NCI-H460 (cell line): Measurements from ENCODE around the gene UBE2C. TPM values are rescaled to one million over a fixed set of nuclear protein-coding genes. Genes with fewer than 3 reads are reported as not detected.
"Not testable (repeated sequence)": the region's sequence is repeated elsewhere in the genome, so short reads cannot be mapped to it uniquely, and the experiment has no call there.

Experiments
- DNase-seq: peaks from one replicate; pipeline ENCODE4 v3.0.0-alpha.2; 2016; ENCODE audit warnings: low read depth; ENCODE audit errors: extremely low read depth
- polyA plus RNA-seq: library from polyadenylated mRNA; depleted of rRNA; stranded (reverse); fragments of >200 nt; gene quantifications from 2 replicates; pipeline ENCODE4 v1.2.3, GENCODE V29; 2014; cell fraction: nucleus; rRNA removed
- total RNA-seq: library from RNA; depleted of rRNA; stranded (reverse); fragments of >200 nt; shearing (Covaris generic); gene quantifications from 2 replicates; pipeline ENCODE4 v1.2.3, GENCODE V29; 2014; rRNA removed

Gene UBE2C
- 179 and 182 TPM in 2 replicates for total RNA-seq
- polyA plus RNA-seq: 123 and 175 TPM in 2 replicates

DNA sequence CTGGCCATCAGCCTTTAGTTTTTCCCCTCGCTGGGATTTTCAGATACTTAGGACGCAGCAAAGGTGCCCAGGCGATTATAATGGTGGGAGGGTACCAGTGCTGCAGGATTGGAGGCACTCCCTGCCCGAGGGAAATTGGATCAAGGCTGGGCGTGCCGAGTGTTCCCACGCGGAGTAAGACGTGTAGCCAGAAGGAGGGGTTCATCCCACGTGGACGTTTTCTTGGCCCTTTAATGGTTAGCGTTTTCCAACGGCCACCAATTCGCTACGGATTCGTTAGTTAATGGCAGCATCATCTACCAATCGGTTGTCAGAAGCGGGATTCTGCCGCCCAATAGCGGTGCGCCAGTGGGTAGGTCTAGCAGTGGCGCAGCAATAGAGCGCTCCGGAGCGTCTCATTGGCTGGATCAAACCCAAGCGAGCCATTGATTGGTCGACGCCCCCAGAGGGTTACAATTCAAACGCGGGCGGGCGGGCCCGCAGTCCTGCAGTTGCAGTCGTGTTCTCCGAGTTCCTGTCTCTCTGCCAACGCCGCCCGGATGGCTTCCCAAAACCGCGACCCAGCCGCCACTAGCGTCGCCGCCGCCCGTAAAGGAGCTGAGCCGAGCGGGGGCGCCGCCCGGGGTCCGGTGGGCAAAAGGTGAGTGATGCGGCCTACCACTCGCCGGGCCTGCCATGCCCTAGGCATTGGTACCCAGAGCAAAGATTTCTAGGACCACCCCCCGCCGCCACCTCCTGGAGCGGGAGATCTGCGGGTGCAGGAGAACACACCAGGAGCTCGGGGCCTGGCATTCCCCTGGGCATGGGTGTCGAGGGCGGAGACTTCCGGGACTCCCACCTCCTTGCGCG lies at the start of gene UBE2C:
Gene UBE2C (plus strand): TSS at position 488 of the 849 bp plus-strand sequence. CDS start 52 bp downstream, at position 540.
- DNase-seq: peak; percentile 99

DNA sequence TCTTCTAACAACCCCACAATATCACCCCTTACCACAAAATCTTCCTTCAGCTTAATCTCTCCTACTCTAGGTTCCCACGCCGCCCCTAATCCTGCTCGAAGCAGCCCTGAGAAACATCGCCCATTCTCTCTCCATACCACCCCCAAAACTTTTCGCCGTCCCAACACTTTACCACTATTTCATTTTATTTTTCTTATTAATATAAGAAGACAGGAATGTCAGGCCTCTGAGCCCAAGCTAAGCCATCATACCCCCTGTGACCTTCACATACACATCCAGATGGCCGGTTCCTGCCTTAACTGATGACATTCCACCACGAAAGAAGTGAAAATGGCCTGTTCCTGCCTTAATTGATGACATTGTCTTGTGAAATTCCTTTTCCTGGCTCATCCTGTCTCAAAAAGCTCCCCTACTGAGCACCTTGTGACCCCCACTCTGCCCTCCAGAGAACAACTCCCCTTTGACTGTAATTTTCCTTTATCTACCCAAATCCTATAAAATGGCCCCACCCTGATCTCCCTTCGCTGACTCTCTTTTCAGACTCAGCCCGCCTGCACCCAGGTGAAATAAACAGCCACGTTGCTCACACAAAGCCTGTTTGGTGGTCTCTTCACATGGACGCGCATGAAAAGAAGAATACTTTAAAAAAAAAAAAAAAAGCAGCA lies 47.7 kb upstream of the UBE2C start:
- not testable (repeated sequence) for DNase-seq

DNA sequence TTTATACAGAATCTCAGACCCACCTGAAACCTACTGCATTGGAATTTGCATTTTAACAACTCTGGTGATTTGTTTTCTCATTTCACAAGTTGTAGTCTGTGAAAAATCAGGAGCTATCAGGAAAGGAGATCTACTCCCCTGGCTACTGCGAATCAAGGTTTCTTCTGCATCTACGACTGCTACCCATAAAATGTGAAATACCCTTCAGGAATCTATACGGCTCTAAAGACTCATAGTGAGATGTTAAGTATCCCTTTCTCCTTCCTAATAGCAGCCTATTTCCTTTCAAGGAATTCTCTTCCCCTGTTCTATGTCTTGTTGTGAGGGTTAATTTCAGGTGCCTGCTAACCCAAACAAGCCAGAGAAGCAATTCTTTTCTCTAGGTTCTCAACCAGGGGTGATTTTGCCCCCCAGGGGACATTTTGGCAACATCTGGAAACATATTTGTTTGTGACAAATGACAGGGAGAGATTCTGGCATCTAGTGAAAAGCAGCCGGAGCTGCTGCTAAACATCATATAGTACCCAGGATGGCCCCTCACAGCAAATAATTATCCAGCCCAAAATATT lies 47.1 kb upstream of the UBE2C start:
- DNase-seq: no peak

DNA sequence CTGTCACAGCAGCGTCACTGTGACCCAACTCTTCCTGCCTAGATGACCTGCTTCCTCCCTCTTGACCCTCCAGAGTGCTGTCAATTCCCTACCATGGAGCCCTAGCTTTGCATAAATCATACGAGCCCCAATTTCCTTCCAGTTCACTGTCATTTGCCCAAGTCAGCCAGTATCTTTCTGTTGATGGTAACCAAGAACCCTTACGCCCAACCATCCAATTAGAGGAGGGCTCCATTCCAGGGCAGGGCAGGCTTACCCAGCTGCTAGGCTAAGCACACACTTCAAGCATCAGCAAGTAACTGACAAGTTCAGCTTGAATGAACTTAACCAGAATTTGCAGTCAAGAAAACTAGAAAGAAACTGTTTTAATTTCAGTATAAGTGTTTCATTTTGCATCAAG lies 46.5 kb upstream of the UBE2C start:
- no peak for DNase-seq

DNA sequence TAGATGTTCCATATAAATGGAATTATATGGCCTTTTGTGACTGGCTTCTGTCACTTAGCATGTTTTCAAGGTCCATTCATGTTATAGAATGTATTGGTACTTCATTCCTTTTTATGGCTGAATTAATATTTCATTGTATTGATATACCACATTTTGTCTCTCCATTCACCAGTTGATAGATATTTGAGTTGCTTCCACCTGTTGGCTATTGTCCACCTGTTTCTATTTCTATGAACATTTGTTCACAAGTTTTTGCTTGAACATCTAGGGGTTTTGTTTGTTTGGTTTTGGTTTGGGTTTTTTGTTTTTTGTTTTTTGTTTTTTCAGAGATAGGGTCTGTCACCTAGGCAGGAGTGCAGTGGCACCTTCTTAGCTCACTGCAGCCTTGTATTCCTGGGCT lies 44.0 kb upstream of the UBE2C start:
- no peak for DNase-seq

- DNase-seq: peak; percentile 84
Measured at GRCh38 chr20:45771182-45771759, 41.2 kb upstream of the UBE2C start.

- DNase-seq: no peak
Measured at GRCh38 chr20:45772693-45773092, 39.8 kb upstream of the UBE2C start.

DNA sequence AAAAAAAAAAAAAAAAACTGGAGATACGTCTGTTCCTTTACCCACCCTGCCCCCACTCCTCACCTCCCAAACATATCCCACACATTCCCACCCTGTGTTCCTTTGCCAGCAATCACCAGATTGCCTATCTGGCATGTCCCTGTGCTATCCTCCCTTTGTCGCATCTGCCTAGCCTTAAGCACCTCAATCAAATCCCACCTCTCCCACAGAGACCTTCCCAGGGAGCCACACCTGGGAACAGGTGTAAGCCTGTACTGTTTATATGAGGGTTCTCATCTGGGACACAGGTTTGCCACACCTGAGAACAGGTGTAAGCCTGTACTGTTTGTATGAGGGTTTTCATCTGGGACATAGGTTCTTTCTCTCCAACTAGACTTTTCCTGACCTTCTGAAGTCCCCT lies 37.5 kb upstream of the UBE2C start:
- no peak for DNase-seq

DNA sequence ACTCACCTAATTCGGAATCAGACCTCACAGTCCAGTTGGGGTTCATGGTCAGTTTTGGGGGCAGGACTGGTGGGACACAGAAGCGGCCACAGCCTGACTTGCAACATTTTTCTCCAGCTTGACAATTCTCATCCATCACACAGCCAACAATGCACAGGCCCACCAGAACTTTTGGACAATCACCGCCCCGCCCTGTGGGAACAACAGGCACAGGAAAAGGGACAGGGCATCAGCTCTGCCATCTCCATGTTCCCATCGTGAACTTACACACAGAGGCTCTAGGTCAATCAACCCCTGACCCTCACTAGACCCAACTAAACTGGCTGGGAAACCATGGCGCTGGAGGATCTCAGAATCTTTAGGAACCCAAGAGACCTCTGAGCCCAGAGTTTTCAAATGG lies 37.0 kb upstream of the UBE2C start:
- DNase-seq: no peak

GRCh38 chr20:45776931-45777330 lies 35.5 kb upstream of the UBE2C start:
- DNase-seq: no peak

GRCh38 chr20:45779011-45779915 lies 33.2 kb upstream of the UBE2C start:
- peak; percentile 90 for DNase-seq

DNA sequence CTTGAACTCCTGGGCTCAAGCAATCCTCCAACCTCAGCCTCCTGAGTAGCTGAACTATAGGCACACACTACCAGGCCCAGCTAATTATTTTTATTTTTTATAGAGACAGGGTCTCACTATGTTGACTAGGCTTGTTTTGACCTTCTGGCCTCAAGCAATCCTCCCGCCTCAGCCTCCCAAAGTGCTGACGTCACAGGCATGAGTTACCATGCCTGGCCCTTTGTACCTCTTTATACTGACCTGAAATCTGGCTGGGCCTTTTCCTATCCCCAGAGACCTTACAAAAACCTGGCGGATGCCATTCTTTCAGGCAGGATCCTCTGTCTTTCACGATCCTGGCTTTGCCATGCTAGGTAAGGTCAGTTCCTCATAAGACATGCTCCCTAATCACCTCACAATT lies 32.3 kb upstream of the UBE2C start:
- DNase-seq: no peak

DNA sequence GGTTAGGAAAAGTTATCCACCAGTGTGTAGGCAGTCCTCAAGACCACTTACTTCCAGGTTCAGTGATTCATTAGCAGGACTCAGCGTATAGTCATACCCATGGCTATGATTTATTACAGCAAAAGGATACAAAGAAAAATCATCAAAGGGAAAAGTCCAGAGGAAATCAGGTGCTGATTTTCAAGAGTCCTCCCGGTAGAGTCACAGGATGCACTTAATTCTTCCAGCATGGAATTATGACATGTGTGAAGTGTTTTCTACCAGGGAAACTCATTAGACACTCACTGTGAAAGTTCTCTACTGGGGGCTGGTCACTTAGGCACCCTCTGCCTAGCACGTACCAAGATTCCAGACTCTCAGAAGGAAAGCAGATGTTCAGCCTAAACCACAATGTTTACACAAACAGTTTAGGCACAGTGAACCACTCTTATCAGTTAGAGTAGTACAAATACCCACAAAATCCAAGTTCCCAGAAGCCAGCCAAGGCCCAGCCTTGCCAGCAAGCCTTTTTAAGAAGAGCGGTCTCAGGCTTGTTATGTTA lies 31.0 kb upstream of the UBE2C start:
- DNase-seq: peak; percentile 52

DNA sequence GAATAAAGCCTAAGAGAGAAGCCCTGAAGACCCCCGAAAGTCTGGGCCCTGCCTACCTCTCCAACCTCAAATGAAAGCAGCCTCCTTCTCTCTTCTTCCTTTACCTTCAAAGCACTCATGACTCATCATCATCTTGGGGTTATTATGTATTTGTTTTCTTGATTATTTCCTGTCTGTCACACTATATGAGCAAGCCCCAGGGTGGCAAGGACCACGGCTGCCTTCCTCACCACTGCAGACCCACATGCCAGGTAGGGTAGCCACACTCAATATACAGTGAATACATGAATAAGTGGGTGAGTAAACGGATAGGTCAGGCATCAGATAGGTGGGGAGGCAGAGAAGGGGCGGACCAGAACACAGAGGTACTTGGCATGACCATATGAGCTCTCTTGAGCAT lies 29.6 kb upstream of the UBE2C start:
- DNase-seq: no peak

DNA sequence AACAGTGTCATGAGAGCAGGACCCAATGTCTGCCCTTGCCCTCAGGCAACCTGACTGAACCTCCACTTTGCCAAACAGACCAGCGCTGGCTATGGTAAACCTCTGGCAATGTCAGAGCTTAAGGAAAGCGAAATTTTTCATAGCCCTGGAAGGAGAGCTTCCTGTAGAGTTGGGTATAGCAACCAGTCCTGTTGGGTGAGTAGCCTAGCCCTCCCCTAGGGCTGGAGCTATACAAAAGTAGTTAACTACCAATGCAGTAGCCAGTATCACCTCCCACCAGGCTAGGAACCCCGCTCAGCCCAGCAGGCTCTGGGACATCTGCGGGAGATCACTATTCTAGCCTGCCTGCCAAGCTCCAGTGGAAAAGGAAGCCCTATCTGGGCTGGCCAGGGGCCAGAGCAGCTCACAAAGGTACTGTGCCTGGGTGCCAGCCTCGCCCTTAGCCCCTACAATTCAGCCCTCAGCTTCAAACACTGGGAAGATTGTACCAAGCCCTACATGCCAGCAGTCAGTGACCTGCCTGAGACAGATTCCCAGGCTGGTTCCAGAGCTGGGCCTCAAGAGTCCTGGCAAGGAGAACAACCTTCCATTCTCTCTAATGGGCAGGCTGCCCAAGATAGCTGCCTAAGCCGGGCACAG lies 28.7 kb upstream of the UBE2C start:
- DNase-seq: no peak

GRCh38 chr20:45788351-45788750 lies 24.1 kb upstream of the UBE2C start:
- no peak for DNase-seq

DNA sequence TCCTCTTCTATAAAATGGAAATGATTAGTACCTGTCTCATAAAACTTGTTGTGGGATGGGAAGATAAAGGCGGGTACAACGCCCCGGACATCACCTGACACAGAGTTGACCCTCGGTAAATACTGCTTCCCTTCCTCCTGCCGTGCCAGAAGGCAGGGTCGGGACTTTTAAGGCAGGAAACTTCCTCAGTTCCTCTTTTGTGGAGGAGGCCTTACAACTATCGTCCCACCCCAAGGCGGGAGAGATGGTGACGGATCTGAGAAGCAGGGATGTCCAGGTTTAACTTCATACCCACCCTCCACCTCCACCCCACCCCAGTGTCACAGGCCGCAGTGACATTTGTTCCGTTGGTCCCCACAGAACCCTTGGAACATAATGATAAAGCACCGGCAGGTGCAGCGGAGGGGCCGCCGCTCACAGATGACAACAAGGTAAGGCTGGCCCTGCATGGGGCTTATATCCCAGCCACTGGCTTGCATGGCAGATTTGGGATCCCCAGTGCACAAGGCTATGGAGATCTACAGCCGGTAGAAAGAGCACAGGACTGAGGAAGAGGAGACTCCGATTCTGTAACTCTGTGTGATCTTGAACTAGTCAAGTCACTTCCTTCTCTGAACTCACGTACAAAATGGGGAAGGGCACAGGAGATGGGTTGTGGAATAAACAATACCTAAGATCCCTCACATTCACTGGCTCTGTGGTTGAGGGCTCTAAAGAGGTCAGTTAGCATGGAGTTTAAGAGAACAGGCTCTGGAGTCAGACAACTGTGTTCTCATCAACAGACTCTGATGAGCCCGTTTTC lies 19.9 kb upstream of the UBE2C start:
- DNase-seq: no peak

GRCh38 chr20:45796337-45797065 lies 15.9 kb upstream of the UBE2C start:
- DNase-seq: no peak
